Right atrium auricular region (tissue), 2 donors: Measurements from ENCODE around the gene RERE. TPM values are rescaled to one million over a fixed set of nuclear protein-coding genes. Genes with fewer than 3 reads are reported as not detected.

ENCODE experiments used
- DNase-seq: peaks from one replicate; pipeline ENCODE4 v3.0.0-alpha.2; 2019; ENCODE audit warnings: low spot score
- H3K27ac ChIP-seq, 2 donors: fragments of 200-600 bp; sonication (generic); 1 replicate in 1 of 2; 2 replicates in 1 of 2; pipeline ENCODE4 v1.5.1; 2016 to 2019
- H3K27me3 ChIP-seq, 2 donors: fragments of 200-600 bp; sonication (generic); one replicate each; pipeline versions ENCODE4 v1.5.1 to v1.6.0; 2017 to 2019
- H3K36me3 ChIP-seq: fragments of 200-600 bp; sonication (generic); one replicate; pipeline ENCODE4 v1.5.1; 2016
- H3K4me1 ChIP-seq, 2 donors: fragments of 200-600 bp; sonication (generic); one replicate each; pipeline versions ENCODE4 v1.5.1 to v1.6.0; 2017 to 2019
- H3K4me3 ChIP-seq, 2 donors: fragments of 200-600 bp; sonication (generic); 1 replicate in 1 of 2; 2 replicates in 1 of 2; pipeline ENCODE4 v1.5.1; 2017 to 2019; ENCODE audit warnings: mild to moderate bottlenecking in 1 of 2, moderate library complexity in 1 of 2
- H3K9me3 ChIP-seq, 2 donors: fragments of 200-600 bp; sonication (generic); one replicate each; pipeline ENCODE4 v1.5.1; 2019
- total RNA-seq, 2 donors: library from RNA; depleted of rRNA; stranded (reverse); fragments of >200 nt; gene quantifications; one replicate each; pipeline ENCODE4 v1.1.0, GENCODE V29; 2016
- TF ChIP-seq, protein P1 (sequence below), 2 donors: fragments of 200-600 bp; sonication (generic); IDR thresholded peaks; one replicate each; pipeline ENCODE4 v1.5.1; 2019; ENCODE audit warnings: antibody characterized with exemption in 2 of 2

The RERE gene
- total RNA-seq, 2 donors from 2014 or later = 99.8 to 125 TPM

DNA sequence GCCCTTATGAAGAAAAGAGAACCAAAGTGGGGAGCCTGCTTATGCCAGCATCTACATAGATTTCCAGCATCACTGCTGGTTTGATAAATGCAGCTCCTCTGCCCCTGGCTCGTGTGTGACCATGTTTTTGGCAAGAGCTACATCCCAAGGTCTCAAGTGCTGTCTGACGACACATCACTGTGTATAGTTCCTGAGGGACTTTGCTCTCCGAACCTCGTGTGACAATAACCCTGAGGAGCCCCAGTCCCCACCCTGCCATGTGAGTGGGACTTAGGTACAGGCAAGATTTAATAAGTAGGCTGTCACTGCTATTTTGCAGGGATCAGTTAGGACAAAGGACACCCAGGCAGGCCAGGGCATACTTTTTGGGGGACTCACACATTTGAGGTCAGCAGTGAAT is 28.8 kb upstream of the RERE start:
- H3K36me3 ChIP-seq = no peaks in the 10 kb centered on the region
- H3K4me1 ChIP-seq = peaks cover 0 to 38% of the 10 kb centered on the region in 2 donors
- H3K27me3 ChIP-seq = no peaks in the 10 kb centered on the region
- TF ChIP-seq, protein P1, sequence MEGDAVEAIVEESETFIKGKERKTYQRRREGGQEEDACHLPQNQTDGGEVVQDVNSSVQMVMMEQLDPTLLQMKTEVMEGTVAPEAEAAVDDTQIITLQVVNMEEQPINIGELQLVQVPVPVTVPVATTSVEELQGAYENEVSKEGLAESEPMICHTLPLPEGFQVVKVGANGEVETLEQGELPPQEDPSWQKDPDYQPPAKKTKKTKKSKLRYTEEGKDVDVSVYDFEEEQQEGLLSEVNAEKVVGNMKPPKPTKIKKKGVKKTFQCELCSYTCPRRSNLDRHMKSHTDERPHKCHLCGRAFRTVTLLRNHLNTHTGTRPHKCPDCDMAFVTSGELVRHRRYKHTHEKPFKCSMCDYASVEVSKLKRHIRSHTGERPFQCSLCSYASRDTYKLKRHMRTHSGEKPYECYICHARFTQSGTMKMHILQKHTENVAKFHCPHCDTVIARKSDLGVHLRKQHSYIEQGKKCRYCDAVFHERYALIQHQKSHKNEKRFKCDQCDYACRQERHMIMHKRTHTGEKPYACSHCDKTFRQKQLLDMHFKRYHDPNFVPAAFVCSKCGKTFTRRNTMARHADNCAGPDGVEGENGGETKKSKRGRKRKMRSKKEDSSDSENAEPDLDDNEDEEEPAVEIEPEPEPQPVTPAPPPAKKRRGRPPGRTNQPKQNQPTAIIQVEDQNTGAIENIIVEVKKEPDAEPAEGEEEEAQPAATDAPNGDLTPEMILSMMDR (IDR thresholded peaks at IDR 0.05) = no peak
- DNase-seq = no peak
- no peak overlapping the region for H3K4me3 ChIP-seq
- H3K27ac ChIP-seq = no peak overlapping the region
- H3K9me3 ChIP-seq = no peaks in the 10 kb centered on the region

DNA sequence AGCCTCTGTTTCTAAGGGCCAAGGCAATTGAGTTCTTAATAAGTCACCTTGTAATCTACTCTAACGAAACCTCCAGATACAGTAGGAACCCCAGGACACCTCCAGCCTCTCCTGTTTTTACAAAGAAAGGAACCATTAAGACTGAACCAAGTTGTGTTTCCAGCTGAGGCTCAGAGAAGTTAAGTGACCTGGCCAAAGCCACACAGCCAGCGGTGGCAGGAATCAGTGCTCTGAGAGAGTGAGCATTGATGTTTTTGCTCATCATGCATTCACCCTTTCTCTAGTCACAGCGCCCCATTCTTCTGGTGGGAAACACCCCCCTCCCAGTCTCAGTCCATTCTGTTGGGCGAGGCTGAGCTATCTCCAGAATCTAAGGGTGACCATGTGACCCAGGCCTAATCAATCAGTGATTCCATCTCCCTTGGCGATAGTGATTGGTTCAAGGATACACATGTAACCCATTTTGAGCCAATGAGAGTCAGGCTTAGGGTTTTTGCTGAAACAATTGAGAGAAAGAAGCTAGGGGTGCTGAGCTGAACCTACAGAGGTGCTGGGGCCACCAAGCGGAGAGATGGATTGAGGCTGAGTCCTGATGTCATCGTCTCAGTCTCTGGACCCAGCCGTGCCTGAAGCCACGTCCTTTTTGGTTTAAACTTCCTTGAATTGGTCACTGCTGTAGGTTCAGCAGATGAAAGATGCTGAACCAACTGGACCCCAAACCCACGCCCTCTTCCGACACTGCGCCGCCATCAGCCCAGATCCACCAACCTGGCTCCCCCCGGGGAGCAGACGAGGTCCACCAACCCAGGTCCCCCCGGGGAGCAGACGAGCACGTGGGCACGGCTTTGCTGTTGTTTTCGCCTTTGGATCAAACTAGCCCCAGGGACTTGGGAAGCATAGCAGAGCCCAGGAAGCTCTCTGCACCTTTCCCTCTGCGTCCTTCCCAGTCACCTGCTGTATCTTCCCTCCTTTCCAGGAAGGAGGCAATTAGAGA is 28.0 kb upstream of the RERE start:
- H3K4me3 ChIP-seq = no peak overlapping the region
- DNase-seq = no peak
- H3K27ac ChIP-seq = no peak overlapping the region

DNA sequence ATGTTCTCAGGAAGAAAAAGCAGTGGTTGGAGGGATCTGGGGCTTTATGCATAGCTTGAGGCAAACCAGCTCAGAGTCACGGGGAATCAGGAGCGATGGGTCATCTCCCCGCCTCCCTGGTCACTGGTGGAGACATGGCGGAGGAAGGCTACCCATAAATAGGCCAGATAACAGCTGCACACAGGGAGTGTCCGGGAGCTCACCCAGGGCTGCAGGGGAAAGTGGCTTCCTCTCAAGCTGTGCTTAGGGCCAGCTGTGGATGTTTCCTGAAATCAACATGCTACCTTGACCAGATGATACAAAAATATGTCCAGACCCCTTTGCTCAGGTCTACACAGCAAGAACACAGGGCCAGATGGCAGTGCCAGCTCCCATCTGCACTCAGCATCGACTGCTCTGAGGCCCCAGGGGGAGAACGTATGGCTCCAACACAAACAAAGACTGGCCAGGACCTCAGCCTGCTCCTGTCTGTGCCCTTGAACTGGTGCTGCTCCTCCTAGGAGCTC is 27.1 kb upstream of the RERE start:
- DNase-seq = no peak
- Histone ChIP-seq H3K36me3 (no peaks in the 10 kb centered on the region), H3K4me1 (peaks cover 0 to 38% of the 10 kb centered on the region in 2 donors), H3K27ac (no peak overlapping the region), H3K27me3 (no peaks in the 10 kb centered on the region), H3K9me3 (no peaks in the 10 kb centered on the region), H3K4me3 (no peak overlapping the region)
- TF ChIP-seq, protein P1 (IDR thresholded peaks at IDR 0.05) = no peak

More for the DNA sequence above, 28.0 kb upstream of the RERE start:
- Histone ChIP-seq H3K27me3 (no peaks in the 10 kb centered on the region), H3K36me3 (no peaks in the 10 kb centered on the region), H3K4me1 (peaks cover 0 to 38% of the 10 kb centered on the region in 2 donors), H3K9me3 (no peaks in the 10 kb centered on the region)
- TF ChIP-seq, protein P1 (IDR thresholded peaks at IDR 0.05) = no peak

DNA sequence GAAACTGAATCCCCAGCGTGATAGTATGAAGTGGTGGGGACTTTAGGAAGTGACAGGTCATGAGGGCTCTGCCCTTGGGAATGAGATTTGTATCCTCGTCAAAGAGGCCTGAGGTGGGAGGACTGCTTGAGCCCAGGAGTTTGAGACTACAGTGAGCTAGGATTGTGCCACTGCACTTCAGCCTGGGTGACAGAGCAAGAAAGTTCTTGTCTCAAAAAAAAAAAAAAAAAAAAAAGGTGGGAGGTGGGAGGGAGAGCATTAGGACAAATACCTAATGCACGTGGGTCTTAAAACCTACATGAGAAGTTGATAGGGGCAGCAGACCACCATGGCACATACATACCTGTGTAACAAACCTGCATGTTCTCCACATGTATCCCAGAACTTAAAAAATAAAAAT is 24.0 kb upstream of the RERE start:
- H3K27me3 ChIP-seq = no peaks in the 10 kb centered on the region
- DNase-seq = no peak
- H3K27ac ChIP-seq = no peak overlapping the region
- no peaks in the 10 kb centered on the region for H3K36me3 ChIP-seq
- H3K9me3 ChIP-seq = no peaks in the 10 kb centered on the region
- TF ChIP-seq, protein P1 (IDR thresholded peaks at IDR 0.05) = no peak
- peaks cover 0 to 22% of the 10 kb centered on the region in 2 donors for H3K4me1 ChIP-seq
- no peak overlapping the region for H3K4me3 ChIP-seq

DNA sequence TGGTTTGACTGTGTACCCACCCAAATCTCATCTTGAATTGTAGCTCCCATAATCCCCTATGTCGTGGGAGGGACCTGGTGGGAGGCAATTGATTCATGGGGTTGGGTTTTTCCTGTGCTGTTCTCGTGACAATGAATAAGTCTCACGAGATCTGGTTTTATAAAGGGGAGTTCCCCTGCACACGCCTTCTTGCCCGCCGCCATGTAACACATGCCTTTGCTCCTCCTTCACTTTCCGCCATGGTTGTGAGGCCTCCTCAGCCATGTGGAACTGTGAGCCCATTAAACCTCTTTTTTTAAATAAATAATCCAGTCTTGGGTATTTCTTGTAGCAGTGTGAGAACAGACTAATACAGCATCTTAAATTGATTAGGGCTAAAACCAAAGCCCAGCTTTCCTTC is 22.6 kb upstream of the RERE start:
- no peak for DNase-seq
- H3K4me1 ChIP-seq = peaks cover 0 to 9% of the 10 kb centered on the region in 2 donors
- TF ChIP-seq, protein P1 (IDR thresholded peaks at IDR 0.05) = no peak
- H3K36me3 ChIP-seq = no peaks in the 10 kb centered on the region
- H3K9me3 ChIP-seq = no peaks in the 10 kb centered on the region
- no peak overlapping the region for H3K27ac ChIP-seq
- H3K27me3 ChIP-seq = no peaks in the 10 kb centered on the region
- no peak overlapping the region for H3K4me3 ChIP-seq
